MG63 (cell line): ENCODE data around the gene RGS17. TPM values are rescaled to one million over a fixed set of nuclear protein-coding genes. Genes with fewer than 3 reads are reported as not detected.

ENCODE experiments used
- DNase-seq: peaks from one replicate; pipeline ENCODE4 v3.0.0-alpha.2; 2020
- H3K27me3 ChIP-seq: fragments of 250-450 bp; sonication (Bioruptor Pico); 2 replicates; pipeline ENCODE4 v1.5.1; 2020; ENCODE audit warnings: mild to moderate bottlenecking, moderate library complexity
- H3K36me3 ChIP-seq: fragments of 250-450 bp; sonication (Bioruptor Pico); 2 replicates; pipeline ENCODE4 v1.5.1; 2020; ENCODE audit warnings: mild to moderate bottlenecking, moderate library complexity
- H3K4me3 ChIP-seq: fragments of 250-450 bp; sonication (Bioruptor Pico); 2 replicates; pipeline ENCODE4 v1.5.1; 2020; ENCODE audit warnings: mild to moderate bottlenecking, moderate library complexity
- H3K9me3 ChIP-seq: fragments of 250-450 bp; sonication (Bioruptor Pico); 2 replicates; pipeline ENCODE4 v1.5.1; 2020; ENCODE audit warnings: mild to moderate bottlenecking, moderate library complexity
- total RNA-seq: library from RNA; depleted of rRNA; stranded (reverse); fragments of >200 nt; shearing (Covaris generic); gene quantifications from 2 replicates; pipeline ENCODE4 v1.2.3, GENCODE V29; 2014; ENCODE audit warnings: low replicate concordance; rRNA removed

The RGS17 gene, protein sequence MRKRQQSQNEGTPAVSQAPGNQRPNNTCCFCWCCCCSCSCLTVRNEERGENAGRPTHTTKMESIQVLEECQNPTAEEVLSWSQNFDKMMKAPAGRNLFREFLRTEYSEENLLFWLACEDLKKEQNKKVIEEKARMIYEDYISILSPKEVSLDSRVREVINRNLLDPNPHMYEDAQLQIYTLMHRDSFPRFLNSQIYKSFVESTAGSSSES
- total RNA-seq: 0.20 and 0.36 TPM in 2 replicates

DNA sequence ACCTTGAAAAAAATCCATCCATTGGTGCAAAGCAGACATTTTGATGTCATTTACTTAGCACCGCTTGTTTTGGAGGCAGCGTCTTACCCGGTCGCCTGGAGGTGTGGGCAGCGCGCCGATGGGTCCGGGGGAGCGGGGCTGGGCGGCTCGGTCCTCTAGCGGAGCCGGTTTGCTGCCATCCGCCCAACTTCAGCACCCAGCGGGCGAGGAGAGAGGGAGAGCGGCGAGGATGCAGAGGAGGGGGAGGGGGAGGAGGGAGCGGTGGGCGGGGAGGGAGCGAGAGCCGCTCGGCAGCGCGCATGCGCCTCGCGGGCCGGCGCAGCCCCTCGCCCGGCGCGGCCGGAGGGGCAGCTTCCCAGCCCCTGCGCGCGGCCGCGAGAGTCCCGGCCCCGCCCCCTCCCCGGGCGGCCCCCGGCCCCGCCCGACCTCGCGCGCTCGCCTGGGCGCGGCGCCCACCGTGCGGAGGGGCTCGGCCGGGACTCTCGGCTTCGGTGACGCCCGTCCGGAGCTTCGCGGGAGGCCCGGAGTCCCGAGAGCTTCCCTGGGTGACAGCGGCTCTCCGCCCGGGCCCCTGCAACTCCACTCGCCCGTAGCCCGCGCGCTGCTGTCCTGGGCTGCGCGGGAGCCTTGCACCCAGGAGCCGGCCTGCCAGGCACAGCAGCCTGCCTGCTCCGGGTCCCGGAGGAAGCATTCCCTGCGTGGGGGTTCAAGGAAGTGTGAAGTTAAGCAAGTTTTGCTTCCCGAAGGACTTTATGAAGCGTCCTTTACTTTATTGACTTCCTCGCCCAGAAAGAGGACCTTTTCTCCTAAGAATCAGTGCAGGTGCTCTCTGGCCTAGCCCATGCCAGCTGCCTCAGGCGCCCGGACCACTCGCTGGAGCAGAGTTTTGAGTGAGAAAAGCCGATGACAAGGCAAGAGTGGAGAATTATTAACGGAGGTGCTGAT, at the start of gene RGS17:
RGS17 (minus strand) TSS at position 246 of the 945 bp plus-strand sequence. CDS start 87,264 bp downstream, outside the sequence.
- Histone ChIP-seq H3K36me3 (no peaks in the 10 kb centered on the region), H3K9me3 (no peaks in the 10 kb centered on the region), H3K27me3 (peaks cover 10% of the 10 kb centered on the region), H3K4me3 (peak within 1 kb of the TSS; percentile 66)
- DNase-seq: peak; percentile 64

DNA sequence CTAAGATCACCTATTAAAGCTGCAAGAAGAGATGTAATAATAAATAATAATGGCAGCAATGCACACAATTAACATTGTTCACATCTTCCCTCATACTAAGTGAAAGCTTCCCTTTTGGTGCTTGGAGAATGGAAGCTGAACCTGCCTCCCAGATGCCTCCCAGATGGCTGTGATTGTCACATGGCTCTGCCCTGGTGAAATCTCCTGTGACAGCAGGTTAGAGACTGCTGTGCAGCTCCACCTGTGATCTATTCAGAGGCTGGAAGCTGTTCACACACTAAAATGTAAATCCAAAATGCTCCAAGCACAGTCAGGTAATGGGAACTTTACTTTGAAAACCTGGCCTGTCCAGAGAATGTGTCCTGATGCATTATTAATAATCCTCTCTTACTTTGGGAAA, 41.7 kb upstream of the RGS17 start:
- no peak overlapping the region for H3K4me3 ChIP-seq
- H3K27me3 ChIP-seq: no peaks in the 10 kb centered on the region
- H3K36me3 ChIP-seq: no peaks in the 10 kb centered on the region
- DNase-seq: no peak
- no peaks in the 10 kb centered on the region for H3K9me3 ChIP-seq

DNA sequence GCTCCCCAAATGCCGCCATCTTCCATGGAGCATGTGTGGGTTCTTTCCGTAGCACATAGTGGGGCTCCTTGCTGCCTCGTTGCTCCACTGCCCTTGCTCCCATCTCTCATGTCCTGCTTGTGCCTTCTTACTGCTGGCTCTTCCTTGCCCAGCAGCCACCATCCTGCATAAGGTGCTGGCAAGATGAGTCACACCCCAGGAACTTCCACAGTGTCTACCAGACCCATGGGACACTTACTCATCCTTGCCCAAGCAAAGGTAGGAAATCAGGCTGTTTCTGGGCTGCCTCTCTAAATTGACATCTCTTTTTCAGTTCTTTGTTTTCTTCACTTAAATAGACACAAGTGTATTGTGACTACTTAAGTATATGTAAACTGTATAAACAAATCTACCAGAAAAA, 39.4 kb upstream of the RGS17 start:
- H3K36me3 ChIP-seq: no peaks in the 10 kb centered on the region
- DNase-seq: peak; percentile 43

DNA sequence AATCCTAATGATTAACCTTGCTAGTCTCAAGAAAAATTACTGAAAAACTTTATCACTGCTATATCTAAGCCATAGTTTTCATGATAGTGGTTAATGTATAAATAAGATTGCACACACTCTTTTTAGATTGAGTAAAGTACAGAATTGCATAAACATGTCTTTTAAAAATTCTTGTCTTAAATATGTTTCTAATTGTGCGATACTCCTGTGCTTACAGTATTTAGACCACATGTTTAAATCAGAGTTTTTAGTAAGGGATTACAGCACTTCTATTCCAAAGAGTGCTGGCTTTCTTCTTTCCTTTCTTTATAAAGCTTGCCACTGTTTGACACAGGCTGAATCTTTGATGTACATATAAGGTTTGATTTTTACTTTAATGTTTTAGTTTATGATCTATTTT, 36.8 kb upstream of the RGS17 start:
- Histone ChIP-seq H3K9me3 (no peaks in the 10 kb centered on the region), H3K27me3 (no peaks in the 10 kb centered on the region), H3K36me3 (no peaks in the 10 kb centered on the region), H3K4me3 (no peak overlapping the region)
- no peak for DNase-seq

More for the DNA sequence above, 39.4 kb upstream of the RGS17 start:
- no peak overlapping the region for H3K4me3 ChIP-seq
- H3K9me3 ChIP-seq: no peaks in the 10 kb centered on the region
- no peaks in the 10 kb centered on the region for H3K27me3 ChIP-seq

DNA sequence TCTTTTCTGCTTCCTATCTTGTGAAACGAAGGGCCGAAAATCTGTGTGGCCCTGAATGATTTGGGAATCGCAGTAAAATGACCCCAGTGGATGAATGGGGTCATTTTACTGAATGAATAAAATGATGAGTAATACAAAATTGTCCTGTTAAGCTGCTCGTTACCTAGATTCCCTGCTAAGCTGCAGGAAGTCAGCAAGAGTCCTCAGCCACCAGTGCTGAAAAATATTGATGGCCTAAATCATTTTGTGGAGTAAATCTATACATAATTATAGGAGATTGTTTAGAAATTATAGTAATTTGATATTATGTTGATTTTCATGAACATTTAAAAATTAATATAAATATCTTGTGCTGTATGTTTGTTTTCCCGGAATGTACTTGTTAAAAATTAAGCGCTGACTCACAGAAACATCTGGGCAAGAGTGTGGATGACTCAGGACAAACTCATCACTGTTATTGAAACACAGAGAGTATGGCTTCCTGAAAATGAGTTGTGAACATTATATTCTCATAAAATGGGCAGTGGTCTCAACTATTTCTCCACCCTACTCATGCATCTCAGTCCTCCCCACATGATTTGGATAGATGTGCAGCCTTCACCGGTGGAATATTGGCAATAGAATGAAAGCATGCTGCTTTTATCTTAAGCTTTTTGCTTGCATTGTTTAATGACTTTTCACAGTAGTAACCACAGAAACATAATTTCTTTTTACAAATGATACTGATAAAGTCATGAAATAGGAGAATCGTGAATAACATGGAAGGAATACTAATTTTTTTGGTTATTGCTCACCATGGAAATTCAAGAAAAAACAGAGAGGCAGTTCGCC, 36.2 kb upstream of the RGS17 start:
- Histone ChIP-seq H3K9me3 (no peaks in the 10 kb centered on the region), H3K4me3 (no peak overlapping the region), H3K27me3 (no peaks in the 10 kb centered on the region), H3K36me3 (no peaks in the 10 kb centered on the region)
- DNase-seq: peak; percentile 70

DNA sequence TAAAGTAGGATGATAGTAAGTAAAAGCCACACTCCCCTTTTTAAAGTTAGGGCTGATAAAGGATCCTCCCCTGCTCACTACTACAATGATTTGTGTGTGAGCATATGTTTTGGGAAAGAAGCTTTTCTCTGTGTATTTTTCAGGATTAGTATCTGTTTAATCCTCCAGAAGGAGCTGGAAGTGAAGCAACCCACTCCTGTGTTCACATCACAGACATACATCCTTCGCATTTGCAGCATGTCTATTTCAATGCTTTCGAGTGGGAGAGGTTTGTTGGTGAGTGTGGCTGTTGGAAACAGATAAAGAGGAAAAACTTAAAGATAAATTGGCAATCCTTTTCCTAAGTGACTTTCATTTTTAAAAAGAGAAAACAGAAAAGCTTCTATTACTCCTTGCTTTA, 31.6 kb upstream of the RGS17 start:
- H3K36me3 ChIP-seq: no peaks in the 10 kb centered on the region
- DNase-seq: no peak
- no peaks in the 10 kb centered on the region; the same call in 1 of the 2 replicates for H3K9me3 ChIP-seq
- H3K27me3 ChIP-seq: no peaks in the 10 kb centered on the region
- no peak overlapping the region for H3K4me3 ChIP-seq

DNA sequence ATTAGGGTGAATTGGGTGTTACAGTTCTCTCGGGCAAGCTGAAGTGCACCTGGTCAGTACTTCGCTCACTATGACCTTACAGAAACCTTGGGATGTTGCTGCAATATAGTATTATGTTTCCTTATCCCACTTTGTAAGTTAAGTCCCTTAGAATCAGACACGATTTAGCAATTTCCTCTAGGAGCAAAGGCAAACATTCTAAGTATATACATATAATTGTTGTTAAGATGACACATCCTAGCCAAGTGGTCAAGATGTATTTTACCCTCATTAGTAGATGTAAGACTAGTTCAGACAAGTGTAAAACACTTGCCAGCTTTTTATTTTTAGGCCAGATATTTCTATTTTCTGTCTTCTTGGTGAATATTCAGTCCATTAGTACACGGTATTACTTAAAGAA, 31.1 kb upstream of the RGS17 start:
- Histone ChIP-seq H3K4me3 (no peak overlapping the region), H3K27me3 (no peaks in the 10 kb centered on the region), H3K36me3 (no peaks in the 10 kb centered on the region), H3K9me3 (no peaks in the 10 kb centered on the region; the same call in 1 of the 2 replicates)
- DNase-seq: no peak

DNA sequence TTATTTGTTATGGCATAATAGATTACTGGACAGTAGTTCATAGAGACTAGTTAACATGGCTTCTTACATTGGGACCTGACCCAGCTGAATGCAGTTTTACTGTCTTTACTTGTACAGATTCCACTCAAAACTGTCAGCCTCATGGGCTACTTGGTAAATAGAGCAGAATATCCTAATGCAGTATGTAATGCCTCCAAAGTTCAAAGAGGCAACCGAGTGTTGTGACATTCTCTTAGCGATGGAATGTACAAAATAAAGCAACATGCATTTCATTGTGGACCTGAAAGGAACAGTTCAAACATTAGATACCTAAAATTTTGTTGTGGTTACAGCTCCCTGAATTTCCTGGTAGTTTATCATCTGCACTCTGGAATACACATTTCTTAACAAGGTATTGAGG, 29.1 kb upstream of the RGS17 start:
- H3K9me3 ChIP-seq: no peaks in the 10 kb centered on the region; the same call in 1 of the 2 replicates
- H3K27me3 ChIP-seq: no peaks in the 10 kb centered on the region
- no peaks in the 10 kb centered on the region for H3K36me3 ChIP-seq
- no peak overlapping the region for H3K4me3 ChIP-seq
- DNase-seq: no peak

DNA sequence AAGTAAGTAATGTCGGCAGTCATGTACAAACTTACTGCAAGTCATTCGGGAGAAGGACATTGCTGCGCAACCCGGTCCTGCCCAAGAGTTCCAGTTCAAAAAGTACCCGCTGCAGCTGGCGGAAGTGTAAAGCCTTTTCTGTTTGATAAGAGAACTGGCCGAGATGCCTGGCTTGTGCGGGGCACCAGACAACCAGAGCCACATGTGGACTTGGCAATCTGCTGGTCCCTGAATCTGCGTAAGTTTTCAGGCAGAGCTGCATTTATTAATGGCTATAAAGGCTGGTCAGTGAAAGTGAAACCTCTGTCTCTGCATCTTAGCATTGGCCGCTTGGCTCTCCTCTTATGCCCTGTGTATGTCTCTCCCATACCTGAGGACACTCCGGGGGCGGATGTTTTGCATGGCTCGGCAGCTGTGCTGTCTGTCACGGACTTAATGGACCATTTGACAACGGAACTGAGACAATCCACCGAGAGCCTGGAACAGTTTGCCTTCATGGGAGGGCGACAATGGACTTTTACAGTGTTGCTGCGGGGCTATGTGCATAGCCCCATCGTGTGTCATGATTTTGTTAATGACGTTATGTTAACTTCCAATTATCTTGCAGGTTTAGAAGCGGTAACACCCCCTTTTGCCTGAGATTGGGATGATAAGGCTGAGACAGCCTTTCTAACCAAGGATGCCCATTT, 19.8 kb upstream of the RGS17 start:
- DNase-seq: no peak
- no peaks in the 10 kb centered on the region for H3K9me3 ChIP-seq
- H3K27me3 ChIP-seq: peaks cover 5% of the 10 kb centered on the region; the same call in 1 of the 2 replicates
- H3K4me3 ChIP-seq: no peak overlapping the region
- no peaks in the 10 kb centered on the region for H3K36me3 ChIP-seq

DNA sequence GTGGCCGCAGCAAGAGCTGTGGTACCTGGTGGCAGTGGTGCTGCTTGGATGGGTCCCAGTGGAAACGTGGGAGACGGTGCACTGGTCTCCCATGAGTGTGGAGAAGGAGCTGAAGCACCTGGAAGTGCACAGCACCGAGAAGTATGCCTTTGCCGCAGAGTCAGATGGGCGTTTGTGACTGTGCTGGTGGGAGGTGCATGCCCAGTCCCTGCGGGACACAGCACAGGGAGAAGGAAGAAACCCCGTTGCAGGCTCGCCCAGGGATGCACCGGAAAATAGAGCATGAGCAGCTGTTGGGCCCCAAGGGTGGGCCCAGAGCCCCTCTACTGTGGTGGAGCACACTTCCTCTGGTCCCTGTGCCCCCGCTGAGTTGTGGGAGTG, 19.3 kb upstream of the RGS17 start:
- no peak for DNase-seq
- peaks cover 5% of the 10 kb centered on the region; the same call in 1 of the 2 replicates for H3K27me3 ChIP-seq
- H3K4me3 ChIP-seq: no peak overlapping the region
- no peaks in the 10 kb centered on the region for H3K36me3 ChIP-seq
- H3K9me3 ChIP-seq: no peaks in the 10 kb centered on the region

DNA sequence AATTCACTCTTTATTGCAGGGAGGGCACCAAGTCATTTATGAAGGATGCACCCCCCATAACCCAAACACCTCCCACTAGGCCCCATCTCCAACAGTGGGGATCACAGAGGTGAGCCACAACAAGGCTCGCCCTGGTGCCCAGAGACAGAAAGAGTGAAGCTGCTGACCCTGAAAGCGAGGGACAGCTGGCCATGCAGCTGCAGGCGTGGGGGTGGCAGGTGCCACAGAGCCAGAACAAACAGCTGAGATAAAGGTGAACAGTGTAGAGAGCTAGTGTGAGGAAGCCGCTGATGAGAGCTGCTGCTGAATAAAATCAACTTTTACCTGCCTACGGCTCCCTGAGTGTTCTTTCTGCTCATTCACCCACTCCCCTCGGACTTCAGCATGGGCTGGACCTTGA, 18.8 kb upstream of the RGS17 start:
- no peaks in the 10 kb centered on the region for H3K9me3 ChIP-seq

DNA sequence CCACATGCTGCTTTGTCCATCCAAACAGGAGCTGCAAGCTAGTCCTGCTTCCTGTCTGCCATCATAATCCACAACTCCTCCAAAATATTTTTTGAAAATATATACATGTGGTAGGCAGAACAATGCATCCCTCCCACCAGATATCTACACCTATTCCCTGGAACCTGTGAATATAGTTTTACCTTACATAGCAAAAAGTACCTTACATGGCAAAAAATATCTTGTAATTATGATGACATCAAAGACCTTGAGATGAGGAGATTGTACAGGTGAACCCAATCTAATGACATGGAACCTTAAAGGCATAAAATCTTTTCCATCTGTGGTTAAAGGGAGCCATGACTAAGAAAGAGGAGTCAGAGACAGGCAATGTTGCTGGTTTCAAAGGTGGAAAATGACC, 15.3 kb upstream of the RGS17 start:
- no peak for DNase-seq
- no peaks in the 10 kb centered on the region for H3K36me3 ChIP-seq
- H3K27me3 ChIP-seq: peaks cover 5% of the 10 kb centered on the region; the same call in 1 of the 2 replicates
- no peaks in the 10 kb centered on the region for H3K9me3 ChIP-seq
- H3K4me3 ChIP-seq: no peak overlapping the region

More for the DNA sequence above, 18.8 kb upstream of the RGS17 start:
- Histone ChIP-seq H3K36me3 (no peaks in the 10 kb centered on the region), H3K27me3 (peaks cover 5% of the 10 kb centered on the region; the same call in 1 of the 2 replicates), H3K4me3 (no peak overlapping the region)
- DNase-seq: no peak

DNA sequence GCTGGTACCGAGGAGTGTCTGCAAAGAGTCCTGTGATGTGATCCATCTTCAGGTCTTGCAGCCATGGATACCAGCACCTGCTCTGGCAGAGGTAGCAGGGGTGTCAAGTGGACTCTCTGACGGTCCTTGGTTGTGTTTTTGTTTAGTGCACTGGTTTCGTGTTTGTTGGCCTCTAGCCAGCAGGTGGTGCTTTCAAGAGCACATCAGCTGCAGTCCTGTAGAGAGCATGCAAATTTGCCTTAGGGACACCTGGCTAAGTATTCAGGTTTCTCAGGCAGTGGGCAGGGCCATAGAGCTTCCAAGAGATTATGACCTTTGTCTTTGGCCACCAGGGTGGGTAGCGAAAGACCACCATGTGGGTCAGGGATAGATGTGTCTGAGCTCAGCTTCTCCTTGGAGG, 14.5 kb upstream of the RGS17 start:
- H3K4me3 ChIP-seq: no peak overlapping the region
- no peaks in the 10 kb centered on the region for H3K36me3 ChIP-seq
- no peaks in the 10 kb centered on the region for H3K9me3 ChIP-seq
- H3K27me3 ChIP-seq: peaks cover 5% of the 10 kb centered on the region; the same call in 1 of the 2 replicates
- DNase-seq: no peak

DNA sequence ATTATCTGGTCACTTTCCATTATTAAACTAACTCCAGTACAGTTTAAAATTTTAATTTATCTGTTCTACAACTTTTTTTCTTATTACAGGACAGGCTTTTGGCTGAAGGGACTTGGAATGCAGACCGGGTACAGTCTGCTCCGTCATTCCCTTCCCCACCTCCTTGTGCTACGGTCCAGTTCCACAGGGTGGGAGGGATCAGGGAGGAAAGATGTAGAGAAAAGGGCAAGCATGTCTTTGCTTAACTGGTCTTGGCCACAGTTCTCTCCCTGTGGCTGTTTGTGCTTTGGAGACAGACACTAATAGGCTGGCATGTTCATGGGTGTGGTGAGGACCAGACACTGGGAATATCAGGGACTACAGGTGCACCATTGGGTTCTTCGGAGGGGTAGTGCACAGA, 12.1 kb upstream of the RGS17 start:
- no peaks in the 10 kb centered on the region for H3K36me3 ChIP-seq
- no peaks in the 10 kb centered on the region; the same call in 1 of the 2 replicates for H3K27me3 ChIP-seq
- no peak overlapping the region for H3K4me3 ChIP-seq
- H3K9me3 ChIP-seq: no peaks in the 10 kb centered on the region
- no peak for DNase-seq

DNA sequence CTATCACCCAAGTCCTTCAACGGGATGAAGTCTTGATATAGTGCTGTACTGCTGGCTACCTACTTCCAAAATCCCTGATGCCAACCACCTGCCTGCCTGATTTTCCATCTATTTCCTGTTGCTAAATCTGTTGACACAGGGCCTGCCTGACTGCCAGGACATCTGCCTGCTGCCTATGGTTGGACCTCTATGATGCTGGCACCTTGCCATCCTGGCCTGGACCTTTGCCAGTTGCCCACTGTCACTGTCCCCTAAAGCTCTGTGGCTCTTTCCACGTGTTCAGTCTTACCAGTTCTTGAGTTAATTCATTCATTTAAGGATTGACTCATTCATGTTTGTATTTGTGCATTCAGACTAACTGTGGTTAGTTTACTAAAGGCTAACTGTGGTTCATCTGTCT, 9.2 kb upstream of the RGS17 start:
- Histone ChIP-seq H3K27me3 (no peaks in the 10 kb centered on the region), H3K4me3 (no peak overlapping the region), H3K9me3 (no peaks in the 10 kb centered on the region), H3K36me3 (no peaks in the 10 kb centered on the region)
- no peak for DNase-seq

DNA sequence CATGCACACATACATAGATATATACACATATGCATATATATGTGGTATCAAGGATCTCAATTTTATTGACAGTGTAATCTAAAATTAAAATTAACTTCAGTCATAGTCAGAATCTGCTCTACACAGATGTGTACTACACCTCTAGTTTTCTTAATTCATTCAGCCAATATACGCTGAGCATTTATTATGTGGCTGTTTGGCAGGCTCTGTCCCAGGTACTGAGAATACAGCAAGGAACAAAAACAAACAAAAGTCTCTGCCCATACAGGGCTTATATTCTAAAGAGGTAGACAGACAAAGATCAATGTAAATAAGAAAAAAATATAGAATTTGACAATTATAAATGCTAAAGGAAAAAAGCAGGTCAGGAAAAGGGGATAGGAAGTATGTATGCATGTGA, 7.8 kb upstream of the RGS17 start:
- H3K4me3 ChIP-seq: no peak overlapping the region
- no peak for DNase-seq
- H3K9me3 ChIP-seq: no peaks in the 10 kb centered on the region
- no peaks in the 10 kb centered on the region for H3K27me3 ChIP-seq
- H3K36me3 ChIP-seq: no peaks in the 10 kb centered on the region
